K562 (cell line): ENCODE measurements around the gene NUDT21. TPM values are rescaled to one million over a fixed set of nuclear protein-coding genes. Genes with fewer than 3 reads are reported as not detected.

Experiments
- ATAC-seq: fragments of 200-7000 bp; cut with Tn5 transposase; 3 replicates; pipeline ENCODE4 v1.9.1; 2020; ENCODE audit warnings: moderate library complexity
- BruUV-seq: library from RNA; stranded (reverse); fragments of 400-500 nt; replicated peaks from 2 replicates; lab custom pipeline; 2021; lab: Mats Ljungman, UMichigan
- CTCF ChIA-PET: fragments of 300-600 bp; formaldehyde crosslinking; extraction: SDS; loops from one replicate; lab custom pipeline; 2021; ENCODE audit warnings: low intra/inter-chr PET ratio; lab: Yijun Ruan, JAX
- POLR2A ChIA-PET: fragments of 300-600, 350-650 bp; sonication (Branson Sonifier 250); formaldehyde crosslinking; extraction: SDS; loops from one replicate; lab custom pipeline; 2021; ENCODE audit warnings: antibody characterized with exemption, inconsistent platforms; lab: Yijun Ruan, JAX
- DNase-seq, 4 experiments: peaks; one replicate each; pipeline versions ENCODE4 v3.0.0 to v3.0.0-alpha.2; 2011 to 2018; ENCODE audit warnings: low spot score in 3 of 4, mixed read lengths in 3 of 4; ENCODE audit errors: extremely low read depth in 1 of 4
- FAIRE-seq: peaks from 2 replicates; lab custom pipeline; 2011; peaks lifted over from hg19 to GRCh38; lab: Jason Lieb, UNC
- H2AFZ ChIP-seq: 2 replicates; pipeline ENCODE4 v1.6.0; 2011; ENCODE audit warnings: low read depth, low read length, control low read depth, inconsistent platforms
- H3K27ac ChIP-seq: fragments of 200-600 bp; 3 replicates; pipeline ENCODE4 v1.8.0; 2011; ENCODE audit warnings: low read depth, mild to moderate bottlenecking, control low read depth, inconsistent platforms, low read length, moderate library complexity, mixed read lengths; ENCODE audit errors: extremely low read depth
- H3K27me3 ChIP-seq, 2 experiments: fragments of 300-600 bp in 1 of 2; 2 replicates in 1 of 2; 3 replicates in 1 of 2; pipeline versions ENCODE4 v1.6.0 to v1.8.0; 2011; ENCODE audit warnings: inconsistent platforms in 2 of 2, low read length in 2 of 2, mild to moderate bottlenecking in 1 of 2, mixed read lengths in 1 of 2, moderate library complexity in 1 of 2; ENCODE audit not compliant: control insufficient read depth in 2 of 2, insufficient read depth in 2 of 2
- H3K36me3 ChIP-seq: fragments of 300-600 bp; 3 replicates; pipeline ENCODE4 v1.8.0; 2011; ENCODE audit warnings: mild to moderate bottlenecking, low read length, inconsistent platforms; ENCODE audit not compliant: control insufficient read depth, insufficient read depth
- H3K4me1 ChIP-seq, 2 experiments: fragments of 200-600 bp in 1 of 2; replicated peaks in 1 of 2; 2 replicates in 1 of 2; 3 replicates in 1 of 2; pipeline versions ENCODE4 v1.5.1 to v1.8.0; 2011; ENCODE audit warnings: inconsistent platforms in 2 of 2, low read length in 2 of 2, mild to moderate bottlenecking in 1 of 2, mixed read lengths in 1 of 2, moderate library complexity in 1 of 2; ENCODE audit not compliant: control insufficient read depth in 2 of 2, insufficient read depth in 2 of 2
- H3K4me2 ChIP-seq: 2 replicates; pipeline ENCODE4 v1.6.1; 2011; ENCODE audit warnings: low read length, control low read depth, inconsistent platforms, mixed read lengths; ENCODE audit not compliant: insufficient read depth
- H3K4me3 ChIP-seq: fragments of 200-600 bp; sonication (generic), shearing (Covaris generic); 2 replicates; pipeline ENCODE4 v1.5.1; 2016; ENCODE audit warnings: control low read depth, inconsistent platforms
- H3K79me2 ChIP-seq: fragments of 200-600 bp; 3 replicates; pipeline ENCODE4 v1.8.0; 2011; ENCODE audit warnings: low read length, inconsistent platforms; ENCODE audit not compliant: control insufficient read depth, insufficient read depth
- H3K9ac ChIP-seq, 2 experiments: 2 replicates each; pipeline versions ENCODE4 v1.6.0 to v1.6.1; 2011; ENCODE audit warnings: low read depth in 2 of 2, low read length in 2 of 2, control low read depth in 1 of 2, inconsistent platforms in 1 of 2, mild to moderate bottlenecking in 1 of 2, mixed read lengths in 1 of 2; ENCODE audit not compliant: insufficient read depth in 1 of 2
- H3K9me1 ChIP-seq: one replicate; pipeline ENCODE4 v1.6.0; 2011; ENCODE audit warnings: inconsistent platforms, mild to moderate bottlenecking, low read length, moderate library complexity; ENCODE audit not compliant: control insufficient read depth, insufficient read depth
- H3K9me3 ChIP-seq: replicated peaks from 2 replicates; pipeline ENCODE4 v1.5.1; 2011; ENCODE audit warnings: low read depth, low read length, inconsistent platforms; ENCODE audit not compliant: control insufficient read depth, insufficient read depth
- H4K20me1 ChIP-seq: replicated peaks from 2 replicates; pipeline ENCODE4 v1.6.1; 2011; ENCODE audit warnings: low read length, inconsistent platforms, mixed read lengths; ENCODE audit not compliant: control insufficient read depth, insufficient read depth
- BHLHE40 ChIP-seq: IDR thresholded peaks from 2 replicates; pipeline ENCODE4 v1.6.1; 2011; ENCODE audit warnings: low read length, improper control_type of control experiment
- C11orf30 ChIP-seq: fragments of 450-650 bp; IDR thresholded peaks from 2 replicates; pipeline ENCODE4 v1.6.1; 2016; ENCODE audit warnings: low read depth, mild to moderate bottlenecking
- EHMT2 ChIP-seq: fragments of 450-650 bp; IDR thresholded peaks from 2 replicates; pipeline ENCODE4 v1.6.1; 2018; ENCODE audit warnings: antibody characterized with exemption
- HMGXB4 ChIP-seq: sonication (generic); formaldehyde crosslinking; IDR thresholded peaks from 2 replicates; pipeline ENCODE4 v1.8.1; 2023; ENCODE audit warnings: mild to moderate bottlenecking, missing genetic modification reagents
- KAT8 ChIP-seq: fragments of 450-650 bp; IDR thresholded peaks from 2 replicates; pipeline ENCODE4 v1.6.1; 2016; ENCODE audit warnings: low read depth, mild to moderate bottlenecking
- MCM5 ChIP-seq: fragments of 450-650 bp; IDR thresholded peaks from 2 replicates; pipeline ENCODE4 v1.6.1; 2016; ENCODE audit warnings: low read depth
- POLR3A ChIP-seq: IDR thresholded peaks from 2 replicates; pipeline ENCODE4 v1.6.1; 2011; ENCODE audit warnings: borderline replicate concordance, mild to moderate bottlenecking, moderate library complexity; ENCODE audit not compliant: insufficient read length, insufficient read depth; ENCODE audit errors: extremely low read depth
- RBM34 ChIP-seq: fragments of 200-400 bp; formaldehyde crosslinking; IDR thresholded peaks from 2 replicates; pipeline ENCODE4 v1.6.1; 2018; ENCODE audit warnings: low read length, borderline replicate concordance; ENCODE audit not compliant: insufficient read depth
- ZC3H8 ChIP-seq: fragments of 450-650 bp; IDR thresholded peaks from 2 replicates; pipeline ENCODE4 v1.6.1; 2017
- ZKSCAN1 ChIP-seq: fragments of 150-350 bp; IDR thresholded peaks from 2 replicates; pipeline ENCODE4 v1.6.1; 2016; ENCODE audit warnings: low read depth, low read length
- ZNF274 ChIP-seq: IDR thresholded peaks from 2 replicates; pipeline ENCODE4 v1.6.1; 2011; ENCODE audit warnings: low read depth, mild to moderate bottlenecking, low read length, moderate library complexity, borderline replicate concordance
- ZNF316 ChIP-seq: fragments of 450-650 bp; IDR thresholded peaks from 2 replicates; pipeline ENCODE4 v1.6.1; 2016
- ZNF324 ChIP-seq: fragments of 250-450 bp; sonication (Bioruptor Pico); IDR thresholded peaks from 2 replicates; pipeline ENCODE4 v1.4.0; 2020; ENCODE audit warnings: mild to moderate bottlenecking
- ZNF586 ChIP-seq: fragments of 450-650 bp; formaldehyde crosslinking; conservative IDR thresholded peaks from 2 replicates; pipeline ENCODE4 v1.4.0; 2020; ENCODE audit warnings: mild to moderate bottlenecking, moderate library complexity
- ZNF76 ChIP-seq: fragments of 250-450 bp; sonication (Bioruptor Pico); IDR thresholded peaks from 2 replicates; pipeline ENCODE4 v1.4.0; 2020; ENCODE audit warnings: mild to moderate bottlenecking, moderate library complexity, borderline replicate concordance
- ZZZ3 ChIP-seq: fragments of 450-650 bp; IDR thresholded peaks from 2 replicates; pipeline ENCODE4 v1.6.1; 2016; ENCODE audit warnings: antibody characterized with exemption, mild to moderate bottlenecking, moderate library complexity
- WGBS: fragments of 100-300 bp; shearing (Covaris generic); methylation state at CpG from one replicate; pipeline ENCODE4 v1.1.6; 2016; ENCODE audit warnings: low coverage, mixed read lengths; ENCODE audit not compliant: insufficient coverage; ENCODE audit errors: missing lambda C conversion rate; 5-methylcytosine and 5-hydroxymethylcytosine counted together
- in situ Hi-C: fragments of 300-500 bp; cut with MboI; formaldehyde crosslinking; loops from 4 replicates; pipeline ENCODE4 v1.15.0; 2018; ENCODE audit warnings: inconsistent platforms, mixed read lengths
- intact Hi-C: fragments of 100-400 bp; cut with micrococcal nuclease; formaldehyde crosslinking; loops from 2 replicates; pipeline ENCODE4 v1.14.2; 2022
- polyA plus RNA-seq, 8 experiments: library from polyadenylated mRNA; depleted of rRNA in 4 of 8; stranded (reverse) in 5 of 8; unstranded in 3 of 8; fragments of >200 nt; fragmentation: Nextera tagmentation in 2 of 8; fragmentation: Illumina TruSeq in 1 of 8; extraction: Ambion mirVana in 2 of 8; extraction: Trizol in 1 of 8; gene quantifications; 2 replicates each; pipeline versions ENCODE4 v1.2.1 to v1.2.3, GENCODE V29; 2011 to 2014; ENCODE audit warnings: inconsistent platforms in 1 of 8, missing spikeins in 1 of 8
- total RNA-seq, 7 experiments: library from RNA; depleted of rRNA in 6 of 7; stranded (reverse); fragments of >200 nt in 6 of 7; fragmentation: Illumina TruSeq in 2 of 7; extraction: Trizol in 2 of 7; gene quantifications; 2 replicates each; pipeline versions ENCODE4 v1.2.1 to v1.2.3, GENCODE V29; 2011 to 2021; ENCODE audit warnings: low replicate concordance in 1 of 7

Gene NUDT21
- total and polyA plus RNA-seq, 9 of the 15 experiments (the other 6 are each of a cell fraction or from before 2014, with no cell fraction given) = 62.4 to 218 (median 121) TPM

GRCh38 chr16:56468800-56469199 lies 17.7 kb upstream of the NUDT21 start:
- no TSS peak for BruUV-seq
- H2AFZ ChIP-seq = no peak overlapping the region
- TF ChIP-seq C11orf30 = 0 out of 2 replicates have a peak, but pooled peaks have one; percentile 6
- TF ChIP-seq ZNF316 = 0 out of 2 replicates have a peak, but pooled peaks have one; percentile 12
- no peak for TF ChIP-seq ZKSCAN1
- TF ChIP-seq, all 486 proteins: peak for 2
- no peak overlapping the region for H3K9ac ChIP-seq
- no peak overlapping the region for H3K27ac ChIP-seq
- H3K9me3 ChIP-seq = no peaks in the 10 kb centered on the region
- DNase-seq (no peak), FAIRE-seq (no peak), ATAC-seq (no peak)
- no peak overlapping the region for H3K4me2 ChIP-seq
- in situ Hi-C loops = no loop called here
- no peak overlapping the region for H3K4me3 ChIP-seq
- H3K79me2 ChIP-seq = no peaks in the 10 kb centered on the region
- no peaks in the 10 kb centered on the region for H3K9me1 ChIP-seq
- H3K36me3 ChIP-seq = peaks cover 93% of the 10 kb centered on the region
- no peaks in the 10 kb centered on the region for H3K27me3 ChIP-seq
- POLR2A ChIA-PET = interaction anchor here (1.3 kb wide), 1 partner anchor 10 kb away, joined by 4 read pairs; no protein-coding TSS in a partner anchor
- CTCF ChIA-PET = no interaction called here
- intact Hi-C loops = no loop called here
- no peaks in the 10 kb centered on the region for H3K4me1 ChIP-seq
- no peaks in the 10 kb centered on the region for H4K20me1 ChIP-seq

GRCh38 chr16:56466344-56466743 lies 15.2 kb upstream of the NUDT21 start:
- Histone ChIP-seq H2AFZ (no peak overlapping the region), H3K4me2 (no peak overlapping the region), H3K9me1 (no peaks in the 10 kb centered on the region), H3K9ac (no peak overlapping the region), H3K27me3 (no peaks in the 10 kb centered on the region), H4K20me1 (no peaks in the 10 kb centered on the region), H3K4me1 (peaks cover 4 to 14% of the 10 kb centered on the region in 2 experiments; a peak in 4 of 5 replicates), H3K79me2 (no peaks in the 10 kb centered on the region), H3K27ac (no peak overlapping the region), H3K9me3 (no peaks in the 10 kb centered on the region), H3K36me3 (peaks cover 90% of the 10 kb centered on the region), H3K4me3 (no peak overlapping the region)
- ChIA-PET POLR2A (interaction anchor here (0.9 to 1.6 kb wide), 6 partner anchors 13 to 52 kb away, joined by 3 to 4 read pairs (median 3); partner anchors contain the start of genes NUDT21 and OGFOD1), CTCF (no interaction called here)
- in situ Hi-C loops (no loop called here), intact Hi-C loops (no loop called here)
- ATAC-seq = no peak
- DNase-seq = no peak
- no peak for FAIRE-seq
- 92% methylated on average over 2 of the region's 2 CpGs for WGBS
- BruUV-seq = no TSS peak
- TF ChIP-seq ZNF586 (CRISPR knock-in tag) (no peak), ZNF274 (no peak), HMGXB4 (no peak), ZNF76 (no peak), ZC3H8 (no peak), RBM34 (no peak), BHLHE40 (no peak), POLR3A (no peak), EHMT2 (no peak), KAT8 (no peak), ZNF324 (CRISPR knock-in tag) (no peak), ZZZ3 (no peak), MCM5 (no peak)
